ENCODE data around the gene IDH3G.

Gene IDH3G

GRCh38 chrX:153829549-153829798, 35.3 kb upstream of the IDH3G start:
- no peak overlapping the region for H3K4me3 ChIP-seq (ENCODE audit: low read depth, low read length)
- DNase-seq (ENCODE audit: low read depth): no peak
- TF ChIP-seq CTCF (IDR thresholded peaks at IDR 0.05; ENCODE audit: low read depth, low read length, missing control alignments): no peak

DNA sequence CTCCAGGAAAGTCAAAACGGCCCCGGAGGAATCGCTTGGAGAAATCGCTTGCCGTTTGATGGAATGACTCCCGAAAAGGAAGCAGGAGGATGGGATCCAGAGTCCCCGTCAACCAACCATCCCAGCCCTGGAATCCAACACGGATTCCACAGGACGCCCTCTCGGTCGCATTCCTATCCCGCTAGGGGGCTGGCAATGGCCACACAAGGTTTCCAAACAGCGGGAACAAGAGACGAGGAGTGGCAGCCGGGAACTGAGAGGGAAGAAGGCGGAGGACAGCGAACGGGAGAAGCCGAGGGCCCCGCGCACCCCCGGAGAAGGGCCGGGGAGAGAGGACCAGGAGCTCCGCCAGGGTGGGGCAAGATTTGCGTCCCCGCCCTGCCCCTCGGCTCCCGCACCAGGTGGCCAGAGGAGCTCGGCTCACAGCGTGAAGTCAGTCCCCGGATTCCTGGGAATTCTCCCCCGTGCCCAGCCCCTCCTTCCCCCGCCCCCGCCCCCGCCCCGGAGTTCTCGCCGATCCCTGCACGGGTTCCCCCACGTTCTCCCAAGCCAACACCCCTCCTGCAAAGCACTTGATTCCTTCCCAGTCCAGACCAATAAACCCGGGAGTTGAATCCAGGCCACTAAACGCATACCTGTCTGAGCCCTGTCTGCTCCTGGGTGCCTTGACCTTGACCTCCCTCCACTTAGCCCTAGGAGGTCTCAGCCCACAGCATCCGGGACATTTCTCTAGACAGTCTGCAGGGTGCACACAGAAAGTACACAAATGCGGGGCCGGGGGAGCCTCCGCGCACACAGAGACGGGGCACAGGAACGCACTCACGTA, 34.8 kb upstream of the IDH3G start:
- no peak for TF ChIP-seq CTCF (IDR thresholded peaks at IDR 0.05; ENCODE audit: low read depth, low read length, missing control alignments)
- no peak overlapping the region for H3K4me3 ChIP-seq (ENCODE audit: low read depth, low read length)
- no peak for DNase-seq (ENCODE audit: low read depth)

- no peak overlapping the region for H3K4me3 ChIP-seq (ENCODE audit: low read depth, low read length)
- TF ChIP-seq CTCF (IDR thresholded peaks at IDR 0.05; ENCODE audit: low read depth, low read length, missing control alignments): no peak
Observed at GRCh38 chrX:153828308-153828707, 34.1 kb upstream of the IDH3G start.

GRCh38 chrX:153827903-153828302, 33.7 kb upstream of the IDH3G start:
- no peak for DNase-seq (ENCODE audit: low read depth)
- no peak overlapping the region for H3K4me3 ChIP-seq (ENCODE audit: low read depth, low read length)
- no peak for TF ChIP-seq CTCF (IDR thresholded peaks at IDR 0.05; ENCODE audit: low read depth, low read length, missing control alignments)

More at GRCh38 chrX:153828308-153828707, 34.1 kb upstream of the IDH3G start:
- no peak for DNase-seq (ENCODE audit: low read depth)

DNA sequence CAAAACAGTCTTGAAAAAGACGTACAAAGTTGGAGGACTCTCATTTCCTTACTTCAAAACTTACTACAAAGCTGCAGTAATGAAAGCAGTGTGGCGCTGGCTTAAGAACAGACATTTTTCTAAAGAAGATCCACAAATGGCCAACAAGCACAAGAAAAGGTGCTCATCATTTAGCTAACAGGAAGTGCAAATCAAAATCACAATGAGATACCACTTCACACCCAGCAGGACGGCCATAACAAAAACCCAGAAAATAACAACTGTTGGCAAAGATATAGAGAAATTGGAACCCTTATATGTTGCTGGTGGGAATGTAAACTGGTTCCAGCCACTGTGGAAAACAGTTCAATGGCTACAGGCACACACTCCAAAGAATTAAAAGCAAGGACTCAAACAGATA, 32.8 kb upstream of the IDH3G start:
- TF ChIP-seq CTCF (IDR thresholded peaks at IDR 0.05; ENCODE audit: low read depth, low read length, missing control alignments): no peak
- H3K4me3 ChIP-seq (ENCODE audit: low read depth, low read length): no peak overlapping the region
- DNase-seq (ENCODE audit: low read depth): no peak

- no peak for TF ChIP-seq CTCF (IDR thresholded peaks at IDR 0.05; ENCODE audit: low read depth, low read length, missing control alignments)
- no peak overlapping the region for H3K4me3 ChIP-seq (ENCODE audit: low read depth, low read length)
- DNase-seq (ENCODE audit: low read depth): no peak
Observed at GRCh38 chrX:153825042-153825441, 30.9 kb upstream of the IDH3G start.

DNA sequence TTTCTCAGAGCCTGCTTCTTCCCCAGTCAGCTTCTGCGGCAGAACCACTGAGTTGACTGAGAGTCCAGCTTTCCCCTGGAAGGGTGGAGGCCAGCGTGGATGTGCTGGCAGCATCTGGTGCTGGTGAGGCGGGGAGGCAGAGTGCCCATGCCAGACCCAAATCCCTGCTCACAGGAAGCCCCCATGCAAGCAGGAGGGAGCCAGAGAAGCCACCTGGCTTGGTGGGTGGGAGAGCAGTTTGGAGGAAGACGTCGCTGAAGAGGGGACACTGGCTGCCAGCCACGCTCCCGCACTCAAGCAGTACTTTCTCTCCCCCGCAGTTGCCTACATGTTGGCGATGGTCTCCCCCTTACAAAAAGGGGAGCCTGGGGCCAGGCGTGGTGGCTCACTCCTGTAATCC, 30.2 kb upstream of the IDH3G start:
- TF ChIP-seq CTCF (IDR thresholded peaks at IDR 0.05; ENCODE audit: low read depth, low read length, missing control alignments): no peak
- no peak for DNase-seq (ENCODE audit: low read depth)

More for the DNA sequence above, 30.2 kb upstream of the IDH3G start:
- H3K4me3 ChIP-seq (ENCODE audit: low read depth, low read length): no peak overlapping the region

Data from GM12864 (cell line).